22Rv1 (cell line): ENCODE results near the gene SOX10.

ENCODE experiments used
- H3K27ac ChIP-seq: fragments of 450-650 bp; 2 replicates; pipeline ENCODE4 v1.5.1; 2017
- ZFX ChIP-seq: fragments of 450-650 bp; IDR thresholded peaks from 2 replicates; pipeline ENCODE4 v1.6.1; 2017; ENCODE audit warnings: antibody characterized with exemption, borderline replicate concordance
- TF ChIP-seq, protein P1 (sequence below): fragments of 450-650 bp; IDR thresholded peaks from 2 replicates; pipeline ENCODE4 v1.5.1; 2017; ENCODE audit warnings: mild to moderate bottlenecking

Gene SOX10

DNA sequence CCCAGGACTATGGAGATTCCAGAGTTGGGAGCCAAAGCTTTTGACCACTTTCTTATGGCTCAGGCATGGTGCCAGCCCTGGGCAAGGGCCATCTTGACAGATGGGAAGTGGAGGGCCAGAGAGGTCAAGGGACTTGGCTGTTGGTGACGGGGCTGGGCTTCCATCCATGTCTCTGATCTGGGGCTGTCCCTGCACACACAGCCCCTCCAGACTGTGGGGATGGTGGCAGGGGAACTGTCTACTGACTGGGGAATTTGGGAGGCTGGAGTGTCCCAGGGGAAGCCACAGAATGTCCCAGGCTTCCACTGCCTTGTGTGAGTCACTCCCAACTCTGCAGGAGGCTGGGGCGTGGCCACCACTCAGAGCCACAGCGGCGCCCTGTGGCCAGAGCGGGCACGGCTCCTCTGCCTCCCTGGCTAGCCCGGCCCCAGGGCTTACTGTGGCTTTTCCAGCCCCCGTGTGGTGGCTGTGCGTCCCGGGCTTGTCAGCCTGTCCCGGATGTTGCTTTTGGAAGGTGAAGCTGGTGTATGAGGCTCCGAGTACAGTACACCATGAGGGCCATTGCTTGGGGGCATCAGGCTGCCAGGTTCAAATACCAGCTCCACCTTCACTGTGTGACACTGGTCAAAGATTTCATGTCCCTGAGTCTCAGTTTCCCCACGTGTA lies 50.5 kb downstream of the SOX10 start:
- TF ChIP-seq, protein P1, sequence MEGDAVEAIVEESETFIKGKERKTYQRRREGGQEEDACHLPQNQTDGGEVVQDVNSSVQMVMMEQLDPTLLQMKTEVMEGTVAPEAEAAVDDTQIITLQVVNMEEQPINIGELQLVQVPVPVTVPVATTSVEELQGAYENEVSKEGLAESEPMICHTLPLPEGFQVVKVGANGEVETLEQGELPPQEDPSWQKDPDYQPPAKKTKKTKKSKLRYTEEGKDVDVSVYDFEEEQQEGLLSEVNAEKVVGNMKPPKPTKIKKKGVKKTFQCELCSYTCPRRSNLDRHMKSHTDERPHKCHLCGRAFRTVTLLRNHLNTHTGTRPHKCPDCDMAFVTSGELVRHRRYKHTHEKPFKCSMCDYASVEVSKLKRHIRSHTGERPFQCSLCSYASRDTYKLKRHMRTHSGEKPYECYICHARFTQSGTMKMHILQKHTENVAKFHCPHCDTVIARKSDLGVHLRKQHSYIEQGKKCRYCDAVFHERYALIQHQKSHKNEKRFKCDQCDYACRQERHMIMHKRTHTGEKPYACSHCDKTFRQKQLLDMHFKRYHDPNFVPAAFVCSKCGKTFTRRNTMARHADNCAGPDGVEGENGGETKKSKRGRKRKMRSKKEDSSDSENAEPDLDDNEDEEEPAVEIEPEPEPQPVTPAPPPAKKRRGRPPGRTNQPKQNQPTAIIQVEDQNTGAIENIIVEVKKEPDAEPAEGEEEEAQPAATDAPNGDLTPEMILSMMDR, result peak; percentile 99
- no peak for TF ChIP-seq ZFX
- H3K27ac ChIP-seq, result peak overlapping the region; percentile 61

- TF ChIP-seq, protein P1, result no peak
- no peak for TF ChIP-seq ZFX
- H3K27ac ChIP-seq, result peak overlapping the region; percentile 61
Measured at GRCh38 chr22:37932821-37933578, 51.4 kb downstream of the SOX10 start.

DNA sequence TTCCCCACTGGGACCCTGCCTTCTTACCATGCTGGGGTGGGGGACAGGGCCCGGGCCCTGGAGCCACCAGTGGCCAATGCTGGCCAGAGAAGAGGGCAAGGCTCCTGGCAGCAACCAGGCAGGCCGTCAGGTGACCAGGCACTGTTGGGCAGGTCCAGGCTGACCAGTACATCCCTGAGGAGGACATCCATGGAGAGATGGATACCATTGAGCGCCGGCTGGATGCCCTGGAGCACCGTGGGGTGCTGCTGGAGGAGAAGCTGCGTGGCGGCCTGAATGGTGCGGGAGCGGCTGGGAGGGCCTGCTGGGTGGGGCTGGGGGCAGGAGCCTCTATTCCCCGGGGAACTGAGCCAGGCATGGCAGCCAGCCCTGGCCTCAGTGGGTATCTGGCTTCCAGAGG lies 52.0 kb downstream of the SOX10 start:
- H3K27ac ChIP-seq, result no peak overlapping the region
- TF ChIP-seq ZFX, result no peak
- TF ChIP-seq, protein P1, result no peak

GRCh38 chr22:37931893-37932389 lies 52.4 kb downstream of the SOX10 start:
- TF ChIP-seq, protein P1, result no peak
- H3K27ac ChIP-seq, result no peak overlapping the region

GRCh38 chr22:37930952-37931440 lies 53.4 kb downstream of the SOX10 start:
- H3K27ac ChIP-seq, result no peak overlapping the region
- no peak for TF ChIP-seq ZFX
- TF ChIP-seq, protein P1, result peak; percentile 25

DNA sequence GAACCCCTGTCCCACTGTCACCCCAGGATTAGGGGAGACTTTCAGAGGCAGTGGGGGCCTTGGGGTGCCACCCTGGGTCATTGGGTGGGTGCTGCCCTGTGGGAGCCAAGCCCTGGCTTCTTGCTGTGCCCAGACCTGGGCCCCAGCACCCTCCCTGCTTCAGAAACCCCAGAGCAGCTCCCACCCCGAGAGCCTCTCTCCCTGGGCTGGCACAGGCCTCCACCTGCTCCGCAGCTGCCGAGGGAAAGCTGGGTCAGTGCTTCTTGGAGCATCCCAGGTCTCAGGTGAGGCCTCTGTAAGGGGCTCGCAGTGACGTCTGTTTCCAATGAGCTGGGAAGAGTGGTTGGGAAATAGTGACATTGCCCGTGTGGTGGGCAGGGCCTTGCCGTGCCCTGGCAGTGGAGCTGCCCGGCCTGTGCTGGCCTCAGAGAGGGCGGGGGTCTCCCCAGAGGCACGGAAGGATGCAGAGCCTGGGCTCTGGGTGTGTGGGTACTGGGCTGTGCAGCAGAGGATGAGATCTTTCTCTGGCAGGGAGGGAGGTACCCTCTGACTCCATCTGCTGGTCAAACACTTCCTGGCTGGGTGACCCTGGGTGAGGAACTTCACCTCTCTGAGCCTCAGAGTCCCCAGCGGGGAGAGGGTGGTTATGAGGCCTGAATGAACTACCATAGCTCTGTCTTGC lies 53.9 kb downstream of the SOX10 start:
- H3K27ac ChIP-seq, result no peak overlapping the region
- TF ChIP-seq, protein P1, result peak; percentile 41
- no peak for TF ChIP-seq ZFX
